Adrenal gland (tissue), 12 donors: Measurements from ENCODE around the gene CASKIN2. TPM values are rescaled to one million over a fixed set of nuclear protein-coding genes. Genes with fewer than 3 reads are reported as not detected.

Source experiments
- DNase-seq, 7 donors: peaks; one replicate each; pipeline ENCODE4 v3.0.0-alpha.2; 2019 to 2020
- H3K27ac ChIP-seq, 5 donors: fragments of 200-600 bp; sonication (generic) in 4 of 5; 1 replicate in 3 of 5; 2 replicates in 2 of 5; pipeline versions ENCODE4 v1.5.1 to v1.8.0; 2016 to 2020; ENCODE audit warnings: mild to moderate bottlenecking in 1 of 5
- H3K27me3 ChIP-seq: fragments of 200-600 bp; 2 replicates; pipeline ENCODE4 v1.8.0; 2021
- H3K36me3 ChIP-seq, 2 donors: fragments of 200-600 bp; replicated peaks in 1 of 2; 1 replicate in 1 of 2; 2 replicates in 1 of 2; pipeline versions ENCODE4 v1.5.1 to v1.8.0; 2018 to 2022
- H3K4me1 ChIP-seq, 2 donors: fragments of 200-600 bp; replicated peaks in 1 of 2; 1 replicate in 1 of 2; 2 replicates in 1 of 2; pipeline versions ENCODE4 v1.5.1 to v1.8.0; 2018 to 2021
- H3K4me3 ChIP-seq, 4 donors: fragments of 200-600 bp; sonication (generic) in 3 of 4; one replicate each; pipeline ENCODE4 v1.5.1; 2016 to 2018
- H3K9me3 ChIP-seq, 3 donors: fragments of 200-600 bp; sonication (generic) in 1 of 3; replicated peaks in 1 of 3; 1 replicate in 2 of 3; 2 replicates in 1 of 3; pipeline versions ENCODE4 v1.5.1 to v1.8.0; 2016 to 2021
- POLR2A ChIP-seq, 2 donors: fragments of 450-650 bp; IDR thresholded peaks; one replicate each; pipeline ENCODE4 v1.6.1; 2017; ENCODE audit warnings: antibody characterized with exemption in 2 of 2, mild to moderate bottlenecking in 2 of 2, moderate library complexity in 1 of 2
- WGBS, 4 donors: extraction: QIAGEN DNeasy Blood & Tissue Kit in 2 of 4; methylation state at CpG; one replicate each; pipeline versions ENCODE4 v1.1.5 to v1.1.7; 2013 to 2017; 5-methylcytosine and 5-hydroxymethylcytosine counted together
- intact Hi-C, 2 donors: fragments of 100-400 bp; cut with DNase I; formaldehyde crosslinking; loops; one replicate each; pipeline versions ENCODE4 v1.14.1 to v1.15.0; 2022 to 2023
- polyA plus RNA-seq, 3 donors: library from polyadenylated mRNA; stranded (reverse); fragments of 200-250 nt in 2 of 3; fragments of 350-450 nt in 1 of 3; fragmentation: Illumina TruSeq in 1 of 3; extraction: RNeasy Lipid Tissue Mini Kit (QIAGEN cat#74804) in 1 of 3; gene quantifications; one replicate each; pipeline ENCODE4 v1.2.3, GENCODE V29; 2013 to 2014
- total RNA-seq, 9 donors: library from RNA; depleted of rRNA in 4 of 9; stranded (reverse); fragments of >200 nt in 4 of 9; fragments of 120-200 nt in 1 of 9; fragmentation: NEBNext Ultra II Directional in 1 of 9; extraction: Animal tissue kit (Norgen Biotek cat#: 25700) in 1 of 9; gene quantifications; one replicate each; pipeline versions ENCODE4 v1.1.0 to v1.2.4, GENCODE V29; 2013 to 2023
- TF ChIP-seq, protein P1 (sequence below), 6 experiments: fragments of 450-650 bp in 4 of 6; fragments of 200-600 bp in 2 of 6; sonication (generic) in 1 of 6; IDR thresholded peaks; 1 replicate in 5 of 6; 2 replicates in 1 of 6; pipeline versions ENCODE4 v1.5.1 to v1.8.0; 2016 to 2021; ENCODE audit warnings: antibody characterized with exemption in 6 of 6, mild to moderate bottlenecking in 2 of 6, moderate library complexity in 1 of 6
- donor health status: healthy with polysubstance abuse.
- donor health status: Bipolar disorder and iron deficiency.
- donor health status: DM: yes; HTN: yes; CAD: no.
- donor health status: DM: no; HTN: no; CAD: no.
- donor health status: DM: no; HTN: no; CAD: no.
- donor health status: DM: yes; HTN: yes; CAD: no.

CASKIN2 gene
- total and polyA plus RNA-seq, 12 donors, result 10.1 to 90.8 (median 35.3) TPM

DNA sequence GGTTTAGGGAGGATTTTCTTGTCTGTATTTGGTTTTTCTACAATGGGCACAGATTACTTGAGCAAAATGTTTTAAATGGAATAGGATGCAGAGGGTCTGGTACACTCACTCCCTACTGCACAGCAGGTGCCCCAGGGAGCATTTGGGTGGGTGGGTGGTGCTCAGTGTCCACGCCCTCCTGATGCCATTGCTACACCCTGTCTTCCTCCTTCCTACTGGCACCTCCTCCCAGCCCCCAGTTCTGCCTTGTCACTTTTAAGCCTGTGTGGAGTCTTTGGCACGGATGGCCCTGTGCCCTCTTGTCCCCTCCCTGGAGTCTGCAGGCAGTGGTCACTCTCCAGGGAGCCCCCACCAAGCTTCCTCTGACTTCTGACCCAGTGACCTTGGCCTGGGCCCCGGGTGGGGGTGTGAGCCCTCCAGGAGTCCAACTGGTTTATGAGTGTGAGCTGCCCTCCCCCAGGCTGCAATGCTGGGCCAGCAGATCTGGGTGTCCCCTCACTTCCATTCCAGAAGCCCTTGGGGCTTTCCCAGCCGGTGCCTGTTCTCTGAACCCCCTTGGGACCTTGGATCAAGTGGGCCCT lies 25.7 kb upstream of the CASKIN2 start:
- no peaks in the 10 kb centered on the region for H3K4me1 ChIP-seq
- H3K27ac ChIP-seq, result no peak overlapping the region
- no peaks in the 10 kb centered on the region for H3K27me3 ChIP-seq
- intact Hi-C loops, result no loop called here
- no peak for DNase-seq
- TF ChIP-seq POLR2A (IDR thresholded peaks at IDR 0.05), result no peak
- TF ChIP-seq, protein P1, sequence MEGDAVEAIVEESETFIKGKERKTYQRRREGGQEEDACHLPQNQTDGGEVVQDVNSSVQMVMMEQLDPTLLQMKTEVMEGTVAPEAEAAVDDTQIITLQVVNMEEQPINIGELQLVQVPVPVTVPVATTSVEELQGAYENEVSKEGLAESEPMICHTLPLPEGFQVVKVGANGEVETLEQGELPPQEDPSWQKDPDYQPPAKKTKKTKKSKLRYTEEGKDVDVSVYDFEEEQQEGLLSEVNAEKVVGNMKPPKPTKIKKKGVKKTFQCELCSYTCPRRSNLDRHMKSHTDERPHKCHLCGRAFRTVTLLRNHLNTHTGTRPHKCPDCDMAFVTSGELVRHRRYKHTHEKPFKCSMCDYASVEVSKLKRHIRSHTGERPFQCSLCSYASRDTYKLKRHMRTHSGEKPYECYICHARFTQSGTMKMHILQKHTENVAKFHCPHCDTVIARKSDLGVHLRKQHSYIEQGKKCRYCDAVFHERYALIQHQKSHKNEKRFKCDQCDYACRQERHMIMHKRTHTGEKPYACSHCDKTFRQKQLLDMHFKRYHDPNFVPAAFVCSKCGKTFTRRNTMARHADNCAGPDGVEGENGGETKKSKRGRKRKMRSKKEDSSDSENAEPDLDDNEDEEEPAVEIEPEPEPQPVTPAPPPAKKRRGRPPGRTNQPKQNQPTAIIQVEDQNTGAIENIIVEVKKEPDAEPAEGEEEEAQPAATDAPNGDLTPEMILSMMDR (IDR thresholded peaks at IDR 0.05), result no peak
- no peaks in the 10 kb centered on the region for H3K9me3 ChIP-seq
- no peak overlapping the region for H3K4me3 ChIP-seq
- H3K36me3 ChIP-seq, result no peaks in the 10 kb centered on the region
- 14 to 88% (median 58%) methylated on average over 1 to 4 of the region's 4 CpGs for WGBS, 4 donors

DNA sequence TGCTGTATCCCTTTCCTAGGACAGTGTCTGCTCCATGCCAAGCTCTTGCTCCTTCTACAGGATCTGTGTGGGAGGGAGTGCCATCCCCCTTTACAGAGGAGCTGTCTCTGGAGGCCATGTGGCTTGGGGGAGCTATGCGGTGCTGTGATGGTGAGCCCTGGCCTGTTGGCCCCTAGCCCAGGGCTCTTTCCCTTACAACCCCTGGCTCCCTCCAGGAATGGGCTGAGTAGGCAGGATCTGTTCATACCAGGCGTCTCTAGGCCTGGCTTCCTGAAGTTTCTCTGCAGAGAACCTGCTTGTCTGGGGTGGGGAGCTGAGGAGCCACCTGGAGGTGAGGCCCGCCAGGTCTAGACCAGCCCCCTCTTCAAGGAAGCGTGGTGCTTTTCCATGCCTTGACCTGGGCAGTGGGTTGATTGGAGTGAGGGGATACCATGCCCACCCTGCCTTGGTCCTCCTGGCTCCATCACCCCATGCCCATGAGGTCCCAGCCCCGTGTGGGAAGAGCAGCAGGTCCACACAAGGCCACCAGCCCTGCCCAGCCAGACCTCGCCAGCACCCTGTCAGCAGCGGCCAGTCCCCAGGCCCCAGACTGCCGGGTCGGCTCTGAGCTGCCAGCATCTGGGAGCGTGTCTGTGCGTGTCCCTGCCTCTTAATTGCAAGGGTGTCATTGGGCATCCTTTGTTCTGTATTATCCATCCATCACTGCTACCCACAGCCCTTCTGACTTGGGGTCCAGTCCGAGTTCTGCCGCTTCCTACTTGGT lies 24.8 kb upstream of the CASKIN2 start:
- 88 to 94% (median 90%) methylated on average over 5 to 13 of the region's 13 CpGs for WGBS, 4 donors
- TF ChIP-seq, protein P1 (IDR thresholded peaks at IDR 0.05), result no peak
- no peak for TF ChIP-seq POLR2A (IDR thresholded peaks at IDR 0.05)
- Histone ChIP-seq H3K9me3 (no peaks in the 10 kb centered on the region), H3K4me3 (no peak overlapping the region), H3K27me3 (no peaks in the 10 kb centered on the region), H3K27ac (no peak overlapping the region), H3K36me3 (no peaks in the 10 kb centered on the region), H3K4me1 (no peaks in the 10 kb centered on the region)
- DNase-seq, result no peak
- intact Hi-C loops, result no loop called here

DNA sequence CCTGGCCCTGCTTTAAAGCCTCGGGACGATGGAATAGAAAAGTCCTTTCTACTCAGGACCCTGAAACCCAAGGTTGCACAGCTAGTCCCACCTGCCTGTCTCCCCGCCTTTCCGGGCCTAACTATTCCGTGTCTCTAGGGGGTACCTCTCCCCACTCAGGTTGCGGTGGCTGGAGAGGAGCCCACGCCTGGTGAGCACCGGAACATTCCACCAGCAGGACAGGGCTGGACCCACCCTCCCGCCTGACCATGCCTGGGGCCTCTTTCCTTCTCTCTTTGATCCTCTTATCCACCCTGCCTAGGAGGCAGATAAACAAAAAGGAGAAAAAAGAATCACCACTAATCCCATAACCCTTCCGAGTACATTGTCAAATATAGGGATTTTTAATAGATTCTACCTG lies 21.0 kb upstream of the CASKIN2 start:
- Histone ChIP-seq H3K27me3 (no peaks in the 10 kb centered on the region), H3K9me3 (no peaks in the 10 kb centered on the region), H3K4me1 (no peaks in the 10 kb centered on the region), H3K36me3 (no peaks in the 10 kb centered on the region), H3K27ac (no peak overlapping the region), H3K4me3 (no peak overlapping the region)
- no peak for DNase-seq
- 79 to 89% (median 84%) methylated on average over 8 to 10 of the region's 10 CpGs for WGBS, 4 donors
- intact Hi-C loops, result no loop called here
- no peak for TF ChIP-seq POLR2A (IDR thresholded peaks at IDR 0.05)
- TF ChIP-seq, protein P1 (IDR thresholded peaks at IDR 0.05), result no peak

DNA sequence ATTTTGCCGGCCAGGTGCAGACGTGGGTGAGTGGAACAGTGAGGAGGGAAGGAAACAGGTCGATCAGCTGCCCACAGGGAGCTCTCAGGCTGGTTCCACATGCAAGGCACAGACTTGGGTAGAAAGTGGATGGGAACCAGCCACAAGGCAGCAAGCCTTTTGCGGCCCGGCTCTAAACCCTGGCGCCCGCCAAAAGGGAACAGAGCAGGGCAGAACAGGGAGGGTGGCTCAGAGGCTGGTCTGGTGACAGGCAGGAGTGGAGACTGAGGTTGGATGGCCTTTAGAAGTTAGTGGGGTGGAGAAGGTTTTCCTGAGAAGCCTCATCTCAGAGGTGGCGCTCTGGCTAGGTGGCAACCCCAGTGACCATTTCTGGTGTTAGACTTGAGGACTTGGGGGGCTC lies 20.5 kb upstream of the CASKIN2 start:
- WGBS, 4 donors, result 93 to 97% (median 95%) methylated on average over 7 to 8 of the region's 8 CpGs
- Histone ChIP-seq H3K4me3 (no peak overlapping the region), H3K9me3 (no peaks in the 10 kb centered on the region), H3K4me1 (no peaks in the 10 kb centered on the region), H3K36me3 (no peaks in the 10 kb centered on the region), H3K27me3 (no peaks in the 10 kb centered on the region), H3K27ac (no peak overlapping the region)
- DNase-seq, result no peak
- intact Hi-C loops, result no loop called here
- no peak for TF ChIP-seq POLR2A (IDR thresholded peaks at IDR 0.05)
- TF ChIP-seq, protein P1 (IDR thresholded peaks at IDR 0.05), result no peak
